Astrocyte (in vitro differentiated cells and primary cell): ENCODE data around the gene BORCS6. TPM values are rescaled to one million over a fixed set of nuclear protein-coding genes. Genes with fewer than 3 reads are reported as not detected.

Source experiments
- DNase-seq: peaks from one replicate; pipeline ENCODE4 v3.0.0-alpha.2; 2010; ENCODE audit warnings: low read depth
- FAIRE-seq: peaks from 2 replicates; lab custom pipeline; 2011; peaks lifted over from hg19 to GRCh38; lab: Jason Lieb, UNC
- H2AFZ ChIP-seq: 2 replicates; pipeline ENCODE4 v1.6.0; 2012; ENCODE audit warnings: low read depth, low read length, inconsistent platforms
- H3K27ac ChIP-seq: 2 replicates; pipeline ENCODE4 v1.5.1; 2011; ENCODE audit warnings: low read depth, low read length, inconsistent platforms
- H3K27me3 ChIP-seq: 2 replicates; pipeline ENCODE4 v1.6.0; 2011; ENCODE audit warnings: low read length, inconsistent platforms; ENCODE audit not compliant: insufficient read depth
- H3K36me3 ChIP-seq: 2 replicates; pipeline ENCODE4 v1.5.1; 2011; ENCODE audit warnings: low read length, inconsistent platforms; ENCODE audit not compliant: insufficient read depth
- H3K4me1 ChIP-seq: 2 replicates; pipeline ENCODE4 v1.5.1; 2011; ENCODE audit warnings: low read length, inconsistent platforms; ENCODE audit not compliant: insufficient read depth
- H3K4me2 ChIP-seq: 2 replicates; pipeline ENCODE4 v1.6.0; 2012; ENCODE audit warnings: low read length, inconsistent platforms
- H3K4me3 ChIP-seq: 2 replicates; pipeline ENCODE4 v1.5.1; 2011; ENCODE audit warnings: low read depth, mild to moderate bottlenecking, low read length, inconsistent platforms; ENCODE audit not compliant: insufficient read depth
- H3K79me2 ChIP-seq: 2 replicates; pipeline ENCODE4 v1.6.0; 2012; ENCODE audit warnings: mild to moderate bottlenecking, low read length, inconsistent platforms; ENCODE audit not compliant: insufficient read depth
- H3K9ac ChIP-seq: 2 replicates; pipeline ENCODE4 v1.6.0; 2012; ENCODE audit warnings: mild to moderate bottlenecking, low read length, inconsistent platforms
- H3K9me3 ChIP-seq: 2 replicates; pipeline ENCODE4 v1.5.1; 2012; ENCODE audit warnings: low read depth, mild to moderate bottlenecking, low read length, inconsistent platforms; ENCODE audit not compliant: insufficient read depth
- H4K20me1 ChIP-seq: 2 replicates; pipeline ENCODE4 v1.6.0; 2012; ENCODE audit warnings: low read length, inconsistent platforms; ENCODE audit not compliant: insufficient read depth
- H3K27ac Mint-ChIP-seq: one replicate; pipeline ENCODE4 v1.8.0; 2021; ENCODE audit warnings: mild to moderate bottlenecking, mixed read lengths; ENCODE audit not compliant: unreplicated experiment
- H3K27me3 Mint-ChIP-seq: one replicate; pipeline ENCODE4 v1.8.0; 2021; ENCODE audit warnings: low read depth, mixed read lengths; ENCODE audit not compliant: unreplicated experiment
- H3K36me3 Mint-ChIP-seq: one replicate; pipeline ENCODE4 v1.8.0; 2021; ENCODE audit warnings: low read depth, mixed read lengths; ENCODE audit not compliant: unreplicated experiment
- H3K4me1 Mint-ChIP-seq: one replicate; pipeline ENCODE4 v1.8.0; 2021; ENCODE audit warnings: low read depth, mixed read lengths; ENCODE audit not compliant: unreplicated experiment
- H3K4me3 Mint-ChIP-seq: one replicate; pipeline ENCODE4 v1.8.0; 2021; ENCODE audit warnings: mild to moderate bottlenecking, moderate library complexity, mixed read lengths; ENCODE audit not compliant: unreplicated experiment
- H3K9me3 Mint-ChIP-seq: one replicate; pipeline ENCODE4 v1.8.0; 2021; ENCODE audit warnings: mild to moderate bottlenecking, mixed read lengths; ENCODE audit not compliant: unreplicated experiment
- CTCF ChIP-seq: IDR thresholded peaks from 2 replicates; pipeline ENCODE4 v1.5.1; 2011; ENCODE audit warnings: low read depth, mild to moderate bottlenecking, inconsistent platforms, low read length, moderate library complexity; ENCODE audit not compliant: insufficient read depth
- EZH2 ChIP-seq: IDR thresholded peaks from 2 replicates; pipeline ENCODE4 v1.6.1; 2012; ENCODE audit warnings: mild to moderate bottlenecking, low read length, inconsistent platforms; ENCODE audit not compliant: insufficient read depth
- total RNA-seq: library from RNA; stranded (reverse); gene quantifications from 2 replicates; pipeline ENCODE4 v1.2.1, GENCODE V29; 2021

BORCS6 gene
- total RNA-seq, 1 donor from 2014 or later = 6.6 TPM

- Mint-ChIP-seq H3K9me3 (peaks cover 2% of the 10 kb centered on the region), H3K36me3 (peaks cover 39% of the 10 kb centered on the region), H3K4me3 (no peak overlapping the region), H3K27me3 (no peaks in the 10 kb centered on the region), H3K27ac (no peak overlapping the region), H3K4me1 (no peaks in the 10 kb centered on the region)
- no peak overlapping the region for H2AFZ ChIP-seq
- H3K4me2 ChIP-seq = no peak overlapping the region
- no peaks in the 10 kb centered on the region for H3K4me1 ChIP-seq
- H3K9ac ChIP-seq = no peak overlapping the region
- peaks cover 3% of the 10 kb centered on the region for H3K36me3 ChIP-seq
- no peak overlapping the region for H3K4me3 ChIP-seq
- H3K79me2 ChIP-seq = no peaks in the 10 kb centered on the region
- no peak for DNase-seq
- FAIRE-seq = no peak
- H3K9me3 ChIP-seq = no peaks in the 10 kb centered on the region
- H4K20me1 ChIP-seq = peaks cover 4% of the 10 kb centered on the region
- H3K27me3 ChIP-seq = no peaks in the 10 kb centered on the region
- no peak for TF ChIP-seq CTCF
- no peak for TF ChIP-seq EZH2
- H3K27ac ChIP-seq = no peak overlapping the region
Measured at GRCh38 chr17:8144401-8145231, 45.4 kb downstream of the BORCS6 start.

GRCh38 chr17:8143581-8144400 is 46.2 kb downstream of the BORCS6 start:
- Mint-ChIP-seq H3K9me3 (peaks cover 2% of the 10 kb centered on the region), H3K27me3 (no peaks in the 10 kb centered on the region), H3K4me1 (no peaks in the 10 kb centered on the region), H3K27ac (no peak overlapping the region), H3K36me3 (peaks cover 39% of the 10 kb centered on the region), H3K4me3 (no peak overlapping the region)
- DNase-seq = no peak
- no peak overlapping the region for H2AFZ ChIP-seq
- H4K20me1 ChIP-seq = peaks cover 4% of the 10 kb centered on the region
- no peak overlapping the region for H3K4me2 ChIP-seq
- peaks cover 6% of the 10 kb centered on the region for H3K4me1 ChIP-seq
- TF ChIP-seq CTCF (no peak), EZH2 (no peak)
- peaks cover 3% of the 10 kb centered on the region for H3K36me3 ChIP-seq
- no peaks in the 10 kb centered on the region for H3K27me3 ChIP-seq
- no peaks in the 10 kb centered on the region for H3K9me3 ChIP-seq
- H3K4me3 ChIP-seq = no peak overlapping the region
- no peak for FAIRE-seq
- no peak overlapping the region for H3K27ac ChIP-seq
- H3K79me2 ChIP-seq = no peaks in the 10 kb centered on the region
- no peak overlapping the region for H3K9ac ChIP-seq
